Endodermal cell (in vitro differentiated cells): ENCODE results near the gene XXYLT1. TPM values are rescaled to one million over a fixed set of nuclear protein-coding genes. Genes with fewer than 3 reads are reported as not detected.

Experiments used
- DNase-seq: peaks from one replicate; pipeline ENCODE4 v3.0.0-alpha.2; 2017
- H3K27ac ChIP-seq: 2 replicates; pipeline ENCODE4 v1.5.1; 2013; ENCODE audit warnings: mild to moderate bottlenecking, low read depth, low read length, moderate library complexity
- H3K27me3 ChIP-seq: 2 replicates; pipeline ENCODE4 v1.6.1; 2013; ENCODE audit warnings: mild to moderate bottlenecking, low read length, moderate library complexity; ENCODE audit not compliant: insufficient read depth, control insufficient read depth, poor library complexity, severe bottlenecking
- H3K36me3 ChIP-seq: 2 replicates; pipeline ENCODE4 v1.7.0; 2013; ENCODE audit warnings: mild to moderate bottlenecking, low read length, moderate library complexity; ENCODE audit not compliant: control insufficient read depth, insufficient read depth
- H3K4me1 ChIP-seq: one replicate; pipeline ENCODE4 v1.7.0; 2013; ENCODE audit warnings: low read length; ENCODE audit not compliant: control insufficient read depth, insufficient read depth
- H3K4me3 ChIP-seq: 2 replicates; pipeline ENCODE4 v1.5.1; 2013; ENCODE audit warnings: mild to moderate bottlenecking, low read length, moderate library complexity
- H3K9ac ChIP-seq: 2 replicates; pipeline ENCODE4 v1.6.1; 2013; ENCODE audit warnings: mild to moderate bottlenecking, low read length, moderate library complexity; ENCODE audit not compliant: poor library complexity, severe bottlenecking; ENCODE audit errors: extremely low read depth
- H3K9me3 ChIP-seq: 2 replicates; pipeline ENCODE4 v1.6.1; 2013; ENCODE audit warnings: mild to moderate bottlenecking, low read length, moderate library complexity; ENCODE audit not compliant: control insufficient read depth
- H3K27ac Mint-ChIP-seq: 2 replicates; pipeline ENCODE4 v1.8.0; 2020; ENCODE audit warnings: mixed read lengths
- H3K27me3 Mint-ChIP-seq: 2 replicates; pipeline ENCODE4 v1.8.0; 2021; ENCODE audit warnings: mild to moderate bottlenecking, mixed read lengths; ENCODE audit not compliant: insufficient read depth
- H3K36me3 Mint-ChIP-seq: 2 replicates; pipeline ENCODE4 v1.8.0; 2020; ENCODE audit warnings: low read depth, mixed read lengths
- H3K4me1 Mint-ChIP-seq: 2 replicates; pipeline ENCODE4 v1.8.0; 2020; ENCODE audit warnings: mixed read lengths
- H3K4me3 Mint-ChIP-seq: 2 replicates; pipeline ENCODE4 v1.8.0; 2020; ENCODE audit warnings: mild to moderate bottlenecking, moderate library complexity, mixed read lengths
- H3K9me3 Mint-ChIP-seq: 2 replicates; pipeline ENCODE4 v1.8.0; 2020; ENCODE audit warnings: mild to moderate bottlenecking, mixed read lengths
- CTCF ChIP-seq: fragments of 200-600 bp; sonication (generic); conservative IDR thresholded peaks from 2 replicates; pipeline ENCODE4 v1.5.0; 2021; ENCODE audit warnings: antibody characterized with exemption, mild to moderate bottlenecking
- WGBS, 2 experiments: methylation state at CpG; one replicate each; pipeline versions ENCODE4 v1.1.5 to v1.1.7; 2013; ENCODE audit warnings: missing lambda C conversion rate in 2 of 2, mixed read lengths in 1 of 2; ENCODE audit not compliant: insufficient coverage in 1 of 2, insufficient read length in 1 of 2; 5-methylcytosine and 5-hydroxymethylcytosine counted together
- total RNA-seq, 2 donors: library from RNA; stranded (reverse); fragmentation: NEBNext Ultra II Directional in 1 of 2; extraction: Animal tissue kit (Norgen Biotek cat#: 25700) in 1 of 2; gene quantifications; 2 replicates in 1 of 2; 3 replicates in 1 of 2; pipeline ENCODE4 v1.2.1, GENCODE V29; 2021

Gene XXYLT1
- total RNA-seq, 2 donors from 2014 or later = 35.5 to 38.3 TPM

- Mint-ChIP-seq H3K9me3 (peaks cover 17% of the 10 kb centered on the region), H3K27ac (no peak overlapping the region), H3K4me1 (peaks cover 13% of the 10 kb centered on the region), H3K27me3 (no peaks in the 10 kb centered on the region), H3K36me3 (peaks cover 19% of the 10 kb centered on the region), H3K4me3 (no peak overlapping the region)
- no peak overlapping the region for H3K4me3 ChIP-seq
- no peaks in the 10 kb centered on the region for H3K27me3 ChIP-seq
- H3K27ac ChIP-seq = peak overlapping the region; percentile 93
- no peak for TF ChIP-seq CTCF
- H3K36me3 ChIP-seq = peaks cover 9% of the 10 kb centered on the region
- no peak overlapping the region for H3K9ac ChIP-seq
- WGBS, 2 experiments = 87% methylated on average over 3 to 5 of the region's 5 CpGs
- H3K9me3 ChIP-seq = peaks cover 17% of the 10 kb centered on the region
- DNase-seq = peak; percentile 43
- H3K4me1 ChIP-seq = no peaks in the 10 kb centered on the region
Observed at GRCh38 chr3:195196266-195196665, 74.7 kb downstream of the XXYLT1 start.

GRCh38 chr3:195195321-195196209 is 75.4 kb downstream of the XXYLT1 start:
- peaks cover 22% of the 10 kb centered on the region for H3K36me3 Mint-ChIP-seq
- TF ChIP-seq CTCF = peak; percentile 45
- Histone ChIP-seq H3K4me1 (no peaks in the 10 kb centered on the region), H3K27me3 (no peaks in the 10 kb centered on the region), H3K9me3 (peaks cover 22% of the 10 kb centered on the region), H3K4me3 (no peak overlapping the region), H3K27ac (peak overlapping the region; percentile 93), H3K9ac (no peak overlapping the region), H3K36me3 (peaks cover 9% of the 10 kb centered on the region)
- WGBS, 2 experiments = 61 to 76% methylated on average over 14 to 17 of the region's 17 CpGs
- no peak overlapping the region for H3K27ac Mint-ChIP-seq
- DNase-seq = peak; percentile 72
- H3K9me3 Mint-ChIP-seq = peaks cover 23% of the 10 kb centered on the region
- no peak overlapping the region for H3K4me3 Mint-ChIP-seq
- peaks cover 13% of the 10 kb centered on the region for H3K4me1 Mint-ChIP-seq
- H3K27me3 Mint-ChIP-seq = no peaks in the 10 kb centered on the region

GRCh38 chr3:195194559-195195206 is 76.3 kb downstream of the XXYLT1 start:
- Mint-ChIP-seq H3K4me3 (no peak overlapping the region), H3K36me3 (peaks cover 16% of the 10 kb centered on the region), H3K4me1 (peaks cover 13% of the 10 kb centered on the region), H3K9me3 (peaks cover 23% of the 10 kb centered on the region), H3K27me3 (no peaks in the 10 kb centered on the region), H3K27ac (no peak overlapping the region)
- Histone ChIP-seq H3K9me3 (peaks cover 22% of the 10 kb centered on the region), H3K9ac (no peak overlapping the region), H3K4me3 (no peak overlapping the region), H3K36me3 (peaks cover 9% of the 10 kb centered on the region), H3K27me3 (no peaks in the 10 kb centered on the region), H3K4me1 (no peaks in the 10 kb centered on the region), H3K27ac (peak overlapping the region; percentile 93)
- peak; percentile 3 for DNase-seq
- WGBS, 2 experiments = 94 to 97% methylated on average over 6 of the region's 8 CpGs
- TF ChIP-seq CTCF = no peak
